H1 (cell line): Measurements from ENCODE around the gene RAP1GAP.

ENCODE experiments used
- HDAC6 ChIP-seq: IDR thresholded peaks from one replicate; pipeline ENCODE4 v1.7.1; 2012; ENCODE audit warnings: low read depth, mild to moderate bottlenecking, inconsistent platforms, low read length, moderate library complexity
- MAFK ChIP-seq: IDR thresholded peaks from 2 replicates; pipeline ENCODE4 v1.6.1; 2012; ENCODE audit warnings: low read depth, mild to moderate bottlenecking, improper control_type of control experiment, low read length
- POLR2A ChIP-seq, 2 experiments: IDR thresholded peaks; 1 replicate in 1 of 2; 2 replicates in 1 of 2; pipeline ENCODE4 v1.6.1; 2011; ENCODE audit warnings: low read depth in 2 of 2, low read length in 2 of 2, mild to moderate bottlenecking in 2 of 2; ENCODE audit errors: control extremely low read depth in 1 of 2
- POLR2AphosphoS5 ChIP-seq: IDR thresholded peaks from 2 replicates; pipeline ENCODE4 v1.6.1; 2011; ENCODE audit warnings: low read depth, low read length
- RBBP5 ChIP-seq: IDR thresholded peaks from 2 replicates; pipeline ENCODE4 v1.7.1; 2012; ENCODE audit warnings: low read depth, mild to moderate bottlenecking, inconsistent platforms, low read length, moderate library complexity, borderline replicate concordance
- SP1 ChIP-seq: IDR thresholded peaks from 2 replicates; pipeline ENCODE4 v1.6.1; 2011; ENCODE audit warnings: low read depth, low read length
- YY1 ChIP-seq: IDR thresholded peaks from 2 replicates; pipeline ENCODE4 v1.6.1; 2011; ENCODE audit warnings: low read depth, mild to moderate bottlenecking, low read length
- TF ChIP-seq, protein P1 (sequence below), 3 experiments: IDR thresholded peaks; 1 replicate in 2 of 3; 2 replicates in 1 of 3; pipeline versions ENCODE4 v1.5.1 to v1.6.1; 2011; ENCODE audit warnings: low read length in 3 of 3, mild to moderate bottlenecking in 3 of 3, inconsistent platforms in 2 of 3, low read depth in 1 of 3, moderate library complexity in 1 of 3; ENCODE audit not compliant: insufficient read depth in 1 of 3; ENCODE audit errors: control extremely low read depth in 1 of 3
- TF ChIP-seq, protein P2 (sequence below): IDR thresholded peaks from 2 replicates; pipeline ENCODE4 v1.6.1; 2011; ENCODE audit warnings: low read length, improper control_type of control experiment

DNA sequence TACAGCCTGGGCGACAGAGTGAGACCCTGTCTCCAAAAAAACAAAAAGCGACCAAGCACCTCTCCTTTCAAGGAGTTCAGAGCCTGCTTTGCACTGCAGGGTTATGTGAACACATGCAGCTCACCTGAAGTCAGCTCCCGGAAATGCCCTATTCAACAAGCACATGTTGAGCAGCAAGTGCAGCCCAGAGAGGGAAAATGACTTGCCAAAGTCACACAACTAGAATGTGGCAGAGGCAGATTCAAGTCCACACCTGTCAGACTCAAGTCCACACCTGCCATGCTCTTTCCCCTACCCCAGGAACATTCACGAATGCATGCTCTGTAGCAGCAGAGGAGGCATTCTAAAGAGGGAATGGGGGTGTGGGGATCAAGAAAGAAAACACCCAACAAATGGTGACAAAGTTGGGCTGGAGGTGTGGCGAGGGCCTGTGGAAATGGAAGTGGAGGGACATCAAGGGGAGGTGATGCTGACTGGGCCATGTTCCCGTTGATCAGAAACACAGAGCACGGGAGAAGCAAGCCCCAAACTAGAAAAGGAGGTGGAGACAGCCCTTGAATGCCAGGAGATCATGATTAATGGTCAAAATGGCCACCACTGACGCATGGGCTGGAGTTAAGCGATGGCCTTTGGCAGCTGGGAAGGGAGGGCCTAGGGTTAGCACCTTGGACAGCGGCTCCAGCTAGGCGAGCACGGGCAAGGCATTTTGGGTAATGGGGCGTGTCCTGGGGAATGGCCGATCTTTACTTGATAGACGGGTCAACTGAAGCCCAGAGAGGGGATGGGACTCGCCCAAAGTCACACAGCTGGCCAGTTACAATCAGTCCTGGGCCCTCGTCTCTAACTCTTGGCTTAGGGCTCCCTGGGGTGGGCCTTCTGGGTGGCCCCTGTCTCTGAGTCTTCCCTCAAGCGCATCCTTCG lies 21.5 kb downstream of the RAP1GAP start:
- TF ChIP-seq HDAC6 (no peak), RBBP5 (no peak), MAFK (no peak), POLR2A (IDR thresholded peaks at IDR 0.05; ENCODE audit: control extremely low read depth in 1 of 2, low read depth in 2 of 2, low read length in 2 of 2) (no peak), YY1 (peak; percentile 95), SP1 (peak; percentile 80), POLR2AphosphoS5 (no peak)
- TF ChIP-seq, protein P1, sequence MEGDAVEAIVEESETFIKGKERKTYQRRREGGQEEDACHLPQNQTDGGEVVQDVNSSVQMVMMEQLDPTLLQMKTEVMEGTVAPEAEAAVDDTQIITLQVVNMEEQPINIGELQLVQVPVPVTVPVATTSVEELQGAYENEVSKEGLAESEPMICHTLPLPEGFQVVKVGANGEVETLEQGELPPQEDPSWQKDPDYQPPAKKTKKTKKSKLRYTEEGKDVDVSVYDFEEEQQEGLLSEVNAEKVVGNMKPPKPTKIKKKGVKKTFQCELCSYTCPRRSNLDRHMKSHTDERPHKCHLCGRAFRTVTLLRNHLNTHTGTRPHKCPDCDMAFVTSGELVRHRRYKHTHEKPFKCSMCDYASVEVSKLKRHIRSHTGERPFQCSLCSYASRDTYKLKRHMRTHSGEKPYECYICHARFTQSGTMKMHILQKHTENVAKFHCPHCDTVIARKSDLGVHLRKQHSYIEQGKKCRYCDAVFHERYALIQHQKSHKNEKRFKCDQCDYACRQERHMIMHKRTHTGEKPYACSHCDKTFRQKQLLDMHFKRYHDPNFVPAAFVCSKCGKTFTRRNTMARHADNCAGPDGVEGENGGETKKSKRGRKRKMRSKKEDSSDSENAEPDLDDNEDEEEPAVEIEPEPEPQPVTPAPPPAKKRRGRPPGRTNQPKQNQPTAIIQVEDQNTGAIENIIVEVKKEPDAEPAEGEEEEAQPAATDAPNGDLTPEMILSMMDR (IDR thresholded peaks at IDR 0.05; ENCODE audit: control extremely low read depth in 1 of 3, insufficient read depth in 1 of 3, low read depth in 1 of 3, low read length in 3 of 3), result no peak
- TF ChIP-seq, protein P2, sequence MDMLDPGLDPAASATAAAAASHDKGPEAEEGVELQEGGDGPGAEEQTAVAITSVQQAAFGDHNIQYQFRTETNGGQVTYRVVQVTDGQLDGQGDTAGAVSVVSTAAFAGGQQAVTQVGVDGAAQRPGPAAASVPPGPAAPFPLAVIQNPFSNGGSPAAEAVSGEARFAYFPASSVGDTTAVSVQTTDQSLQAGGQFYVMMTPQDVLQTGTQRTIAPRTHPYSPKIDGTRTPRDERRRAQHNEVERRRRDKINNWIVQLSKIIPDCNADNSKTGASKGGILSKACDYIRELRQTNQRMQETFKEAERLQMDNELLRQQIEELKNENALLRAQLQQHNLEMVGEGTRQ, result no peak
